ENCODE results near the gene BBS12.
"Not testable (repeated sequence)": the region's sequence is repeated elsewhere in the genome, so short reads cannot be mapped to it uniquely, and the experiment has no call there.

DNA sequence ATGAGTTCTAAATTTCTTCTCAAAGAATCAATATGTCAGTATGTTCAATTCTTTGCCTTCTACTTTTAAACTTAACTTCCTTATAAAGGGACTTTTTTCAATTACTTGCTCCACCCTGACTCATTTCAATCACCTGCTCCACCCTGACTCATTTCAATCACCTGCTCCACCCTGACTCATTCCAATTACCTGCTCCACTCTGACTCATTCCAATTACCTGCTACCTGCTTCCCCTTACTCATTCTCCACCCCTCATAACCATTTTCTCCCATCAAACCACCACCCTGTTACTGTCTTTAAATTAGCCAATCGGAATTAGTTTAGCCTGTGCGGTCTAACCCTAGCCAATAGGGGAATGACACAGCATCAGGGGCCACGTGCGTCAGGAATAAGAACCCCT is 53.8 kb downstream of the BBS12 start:
- TF ChIP-seq, protein P1, sequence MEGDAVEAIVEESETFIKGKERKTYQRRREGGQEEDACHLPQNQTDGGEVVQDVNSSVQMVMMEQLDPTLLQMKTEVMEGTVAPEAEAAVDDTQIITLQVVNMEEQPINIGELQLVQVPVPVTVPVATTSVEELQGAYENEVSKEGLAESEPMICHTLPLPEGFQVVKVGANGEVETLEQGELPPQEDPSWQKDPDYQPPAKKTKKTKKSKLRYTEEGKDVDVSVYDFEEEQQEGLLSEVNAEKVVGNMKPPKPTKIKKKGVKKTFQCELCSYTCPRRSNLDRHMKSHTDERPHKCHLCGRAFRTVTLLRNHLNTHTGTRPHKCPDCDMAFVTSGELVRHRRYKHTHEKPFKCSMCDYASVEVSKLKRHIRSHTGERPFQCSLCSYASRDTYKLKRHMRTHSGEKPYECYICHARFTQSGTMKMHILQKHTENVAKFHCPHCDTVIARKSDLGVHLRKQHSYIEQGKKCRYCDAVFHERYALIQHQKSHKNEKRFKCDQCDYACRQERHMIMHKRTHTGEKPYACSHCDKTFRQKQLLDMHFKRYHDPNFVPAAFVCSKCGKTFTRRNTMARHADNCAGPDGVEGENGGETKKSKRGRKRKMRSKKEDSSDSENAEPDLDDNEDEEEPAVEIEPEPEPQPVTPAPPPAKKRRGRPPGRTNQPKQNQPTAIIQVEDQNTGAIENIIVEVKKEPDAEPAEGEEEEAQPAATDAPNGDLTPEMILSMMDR (IDR thresholded peaks at IDR 0.05) = not testable (repeated sequence)
- TF ChIP-seq POLR2A (IDR thresholded peaks at IDR 0.05) = not testable (repeated sequence)
